Measurements from ENCODE around the gene COQ9. TPM values are rescaled to one million over a fixed set of nuclear protein-coding genes. Genes with fewer than 3 reads are reported as not detected.

Gene COQ9
- total and polyA plus RNA-seq, 2 of the 4 experiments (the other 2 are of a cell fraction), result 57.9 to 58.5 TPM

DNA sequence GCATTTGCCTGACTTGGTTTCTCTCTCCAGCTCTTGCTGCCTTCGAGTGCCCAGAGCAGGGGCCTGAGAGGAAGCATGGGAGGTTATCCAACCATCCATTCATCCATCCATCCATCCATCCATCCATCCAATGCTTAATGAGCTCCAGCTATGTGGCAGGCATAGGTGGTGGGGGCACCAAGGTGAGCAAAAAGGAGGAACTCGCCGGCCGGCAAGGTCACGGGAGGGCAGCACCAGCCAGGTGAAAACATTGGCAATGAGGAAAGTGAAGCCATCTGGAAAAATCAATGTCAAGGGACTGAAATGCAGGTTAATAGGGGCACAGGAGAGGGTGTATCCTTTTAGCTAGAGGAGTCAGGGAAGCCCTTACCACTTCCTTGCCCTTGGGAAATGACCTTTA lies 57.2 kb downstream of the COQ9 start:
- dilution Hi-C loops (cut with HindIII; ENCODE audit: low sequenced_read_pairs, unreplicated experiment), result no loop called here
- BruUV-seq (replicated peaks), result no TSS peak
- Histone ChIP-seq H2BK120ac (ENCODE audit: low read depth, low read length) (no peak overlapping the region), H3K14ac (replicated peaks; ENCODE audit: low read depth, low read length) (no peak overlapping the region), H3K23ac (ENCODE audit: low read depth, low read length) (no peak overlapping the region), H3K9me3 (ENCODE audit: control insufficient read depth, insufficient read depth, low read length) (no peaks in the 10 kb centered on the region), H3K9ac (ENCODE audit: low read depth, low read length) (no peak overlapping the region), H3K4me1 (ENCODE audit: control insufficient read depth, insufficient read depth, low read length) (no peaks in the 10 kb centered on the region), H3K9me1 (ENCODE audit: insufficient read depth, low read length) (no peaks in the 10 kb centered on the region), H3K4ac (ENCODE audit: low read depth, low read length) (no peak overlapping the region), H2BK15ac (ENCODE audit: low read depth, low read length) (no peak overlapping the region), H2AK5ac (ENCODE audit: low read depth, low read length) (no peak overlapping the region), H2BK20ac (ENCODE audit: low read depth, low read length) (no peak overlapping the region), H3K4me2 (ENCODE audit: low read depth, low read length) (no peak overlapping the region), H3K56ac (ENCODE audit: extremely low read depth, insufficient read depth, low read length) (no peak overlapping the region), H3K4me3 (ENCODE audit: insufficient read depth, low read depth, low read length) (no peak overlapping the region), H4K20me1 (ENCODE audit: insufficient read depth, low read length) (no peaks in the 10 kb centered on the region), H3K18ac (ENCODE audit: low read depth, low read length) (no peak overlapping the region), H4K8ac (ENCODE audit: low read depth in 2 of 2, low read length in 2 of 2) (no peak overlapping the region), H3K27ac (ENCODE audit: insufficient read depth, low read length) (no peak overlapping the region), H4K91ac (ENCODE audit: insufficient read depth, low read depth, low read length) (no peak overlapping the region), H3K79me1 (ENCODE audit: low read depth in 1 of 2, low read length in 2 of 2) (no peaks in the 10 kb centered on the region), H2AFZ (replicated peaks; ENCODE audit: low read length, poor library complexity) (no peak overlapping the region), H3K36me3 (ENCODE audit: control insufficient read depth, insufficient read depth, low read length) (no peaks in the 10 kb centered on the region), H2AK9ac (replicated peaks; ENCODE audit: low read depth, low read length, poor library complexity) (no peak overlapping the region), H2BK5ac (ENCODE audit: low read depth, low read length, poor library complexity, severe bottlenecking) (no peak overlapping the region), H3K27me3 (ENCODE audit: control insufficient read depth, insufficient read depth, low read length) (peaks cover 69% of the 10 kb centered on the region), H4K5ac (ENCODE audit: low read depth, low read length) (no peak overlapping the region)
- DNase-seq (no peak), ATAC-seq (ENCODE audit: low read depth) (no peak)
- ChIA-PET CTCF (interaction anchor here (0.7 to 0.9 kb wide), 2 partner anchors 9 to 919 kb away, joined by 3 to 4 read pairs; no protein-coding TSS in a partner anchor), POLR2A (ENCODE audit: unreplicated experiment) (no interaction called here)
- in situ Hi-C loops (cut with MboI; ENCODE audit: low sequenced_read_pairs), result no loop called here
- intact Hi-C loops (cut with micrococcal nuclease), result no loop called here
- 80% methylated on average over 4 of the region's 5 CpGs; no CpG with 5 or more reads in 1 of the 2 experiments for WGBS, 2 experiments (ENCODE audit: extremely low coverage in 2 of 2, insufficient read length in 1 of 2)
- no peak for TF ChIP-seq MXI1 (IDR thresholded peaks at IDR 0.05; ENCODE audit: borderline replicate concordance, low read depth, low read length)
